Urinary bladder (tissue), 4 donors: ENCODE measurements around the gene SWT1. TPM values are rescaled to one million over a fixed set of nuclear protein-coding genes. Genes with fewer than 3 reads are reported as not detected.
A peak's percentile ranks its signal among the peaks of the same experiment; 100 is the strongest.
"Not testable (repeated sequence)": the region's sequence is repeated elsewhere in the genome, so short reads cannot be mapped to it uniquely, and the experiment has no call there.

Experiments used
- DNase-seq: peaks from one replicate; pipeline ENCODE4 v3.0.0-alpha.2; 2015; ENCODE audit errors: extremely low spot score
- H3K27ac ChIP-seq: one replicate; pipeline ENCODE4 v1.5.1; 2013; ENCODE audit warnings: low read depth, mild to moderate bottlenecking, moderate library complexity
- H3K36me3 ChIP-seq: one replicate; pipeline ENCODE4 v1.6.1; 2013; ENCODE audit warnings: mild to moderate bottlenecking, moderate library complexity; ENCODE audit not compliant: insufficient read depth
- H3K4me1 ChIP-seq: one replicate; pipeline ENCODE4 v1.6.1; 2013; ENCODE audit warnings: mild to moderate bottlenecking, moderate library complexity; ENCODE audit not compliant: insufficient read depth
- H3K4me3 ChIP-seq: one replicate; pipeline ENCODE4 v1.5.1; 2013; ENCODE audit warnings: low read depth, low read length
- WGBS: extraction: QIAGEN DNeasy Blood & Tissue Kit; methylation state at CpG from one replicate; pipeline ENCODE4 v1.1.7; 2013; 5-methylcytosine and 5-hydroxymethylcytosine counted together
- polyA plus RNA-seq: library from polyadenylated mRNA; stranded (reverse); fragments of 200-250 nt; gene quantifications from one replicate; pipeline ENCODE4 v1.2.3, GENCODE V29; 2013
- total RNA-seq: library from RNA; depleted of rRNA; stranded (reverse); fragments of >200 nt; gene quantifications from one replicate; pipeline ENCODE4 v1.2.3, GENCODE V29; 2014
- donor health status: healthy with polysubstance abuse.
- donor health status: healthy.

Gene SWT1
- total and polyA plus RNA-seq, 2 donors = 3.9 to 24.6 TPM

DNA sequence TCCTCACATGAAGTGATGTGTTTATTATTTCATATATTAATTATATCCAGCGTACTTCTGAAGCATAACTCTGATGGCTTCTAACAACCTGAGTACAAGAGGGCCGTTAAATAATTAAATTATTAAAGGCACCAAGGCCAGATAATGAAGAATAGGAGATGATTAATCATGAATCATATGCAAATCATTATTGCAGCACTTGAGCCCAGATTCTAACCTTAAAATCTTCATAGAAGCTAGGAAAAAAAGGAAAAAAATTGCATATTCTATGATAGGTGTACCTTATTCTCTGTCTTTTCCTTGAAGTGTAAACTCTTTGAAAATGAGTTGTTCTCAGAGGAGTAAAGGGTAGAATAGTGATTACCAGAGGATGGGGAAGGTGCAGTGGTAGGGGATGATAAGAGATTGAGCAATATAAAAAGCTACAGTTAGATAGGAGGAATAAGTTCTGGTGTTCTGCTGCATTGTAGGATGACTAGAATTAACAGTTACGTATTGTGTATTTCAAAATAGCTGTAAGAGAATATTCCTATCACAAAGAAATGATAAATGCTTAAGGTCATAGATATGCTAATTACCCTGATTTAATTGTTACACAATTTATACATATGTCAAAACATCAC, 51.1 kb downstream of the SWT1 start:
- Histone ChIP-seq H3K4me3 (no peak overlapping the region), H3K36me3 (no peaks in the 10 kb centered on the region), H3K27ac (no peak overlapping the region), H3K4me1 (no peaks in the 10 kb centered on the region)
- 95% methylated on average over 3 of the region's 3 CpGs for WGBS
- DNase-seq = no peak

DNA sequence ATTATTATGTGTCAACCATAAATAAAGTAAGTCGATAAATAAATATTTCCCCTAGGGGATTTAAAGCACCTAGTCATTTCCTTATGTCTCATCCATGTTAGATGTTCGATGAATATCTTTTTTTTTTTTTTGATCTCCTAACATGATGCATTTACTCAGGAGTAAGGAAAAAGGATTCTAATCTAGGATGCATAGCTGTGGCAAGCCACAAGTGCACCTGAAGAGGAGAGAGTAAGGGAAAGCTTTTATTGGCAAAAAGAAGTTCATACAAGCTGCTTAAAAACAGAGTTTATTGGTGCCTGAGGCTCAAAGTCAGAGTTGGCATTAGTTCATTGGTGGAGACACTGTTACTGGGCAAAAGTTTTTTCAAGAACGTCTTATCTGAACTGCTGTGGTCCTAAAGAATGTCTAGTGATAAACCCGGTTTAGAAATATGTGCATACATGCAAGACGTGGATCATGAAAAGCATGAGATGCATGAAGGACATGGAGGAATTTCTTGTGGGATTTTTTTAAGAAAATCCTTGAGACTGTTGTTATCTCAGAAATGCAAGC, 51.7 kb downstream of the SWT1 start:
- H3K4me1 ChIP-seq = no peaks in the 10 kb centered on the region
- no peak overlapping the region for H3K27ac ChIP-seq
- no peak overlapping the region for H3K4me3 ChIP-seq
- no peaks in the 10 kb centered on the region for H3K36me3 ChIP-seq
- 69% methylated on average over 5 of the region's 5 CpGs for WGBS
- no peak for DNase-seq

DNA sequence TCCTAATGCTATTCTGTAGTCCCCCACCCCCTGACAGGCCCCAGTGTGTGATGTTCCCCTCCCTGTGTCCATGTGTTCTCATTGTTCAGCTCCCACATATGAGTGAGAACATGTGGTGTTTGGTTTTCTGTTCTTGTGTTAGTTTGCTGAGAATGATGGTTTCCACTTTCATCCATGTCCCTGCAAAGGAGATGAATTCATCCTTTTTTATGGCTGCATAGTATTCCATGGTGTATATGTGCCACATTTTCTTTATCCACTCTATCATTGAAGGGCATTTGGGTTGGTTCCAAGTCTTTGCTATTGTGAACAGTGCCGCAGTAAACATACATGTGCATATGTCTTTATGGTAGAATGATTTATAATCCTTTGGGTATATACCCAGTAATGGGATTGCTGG, 52.4 kb downstream of the SWT1 start:
- H3K36me3 ChIP-seq, DNase-seq, H3K4me1 ChIP-seq, H3K27ac ChIP-seq, H3K4me3 ChIP-seq: not testable (repeated sequence)
- 96% methylated on average over 1 of the region's 1 CpG for WGBS

DNA sequence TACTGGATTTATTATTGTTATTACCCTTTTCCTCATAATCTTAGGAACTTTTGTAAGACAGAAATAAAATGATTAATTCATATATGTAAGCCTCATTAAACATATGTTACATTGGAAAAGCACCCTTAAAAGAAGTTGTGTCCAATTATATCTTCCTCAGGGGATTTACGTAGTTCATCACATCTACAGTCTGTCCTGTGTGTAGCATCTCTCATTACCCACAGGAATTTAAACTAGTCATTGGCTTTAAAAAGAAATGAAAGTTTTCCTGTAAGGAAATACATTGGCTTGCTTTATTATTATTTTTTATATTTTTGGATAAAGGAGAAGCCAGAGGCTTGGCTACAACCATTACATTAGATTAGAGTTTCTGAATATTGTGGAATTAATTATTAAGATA, 56.1 kb downstream of the SWT1 start:
- no peaks in the 10 kb centered on the region for H3K4me1 ChIP-seq
- H3K36me3 ChIP-seq = no peaks in the 10 kb centered on the region
- whole genome bisulfite sequencing = 78% methylated on average over 1 of the region's 1 CpG
- no peak for DNase-seq
- no peak overlapping the region for H3K27ac ChIP-seq
- no peak overlapping the region for H3K4me3 ChIP-seq

DNA sequence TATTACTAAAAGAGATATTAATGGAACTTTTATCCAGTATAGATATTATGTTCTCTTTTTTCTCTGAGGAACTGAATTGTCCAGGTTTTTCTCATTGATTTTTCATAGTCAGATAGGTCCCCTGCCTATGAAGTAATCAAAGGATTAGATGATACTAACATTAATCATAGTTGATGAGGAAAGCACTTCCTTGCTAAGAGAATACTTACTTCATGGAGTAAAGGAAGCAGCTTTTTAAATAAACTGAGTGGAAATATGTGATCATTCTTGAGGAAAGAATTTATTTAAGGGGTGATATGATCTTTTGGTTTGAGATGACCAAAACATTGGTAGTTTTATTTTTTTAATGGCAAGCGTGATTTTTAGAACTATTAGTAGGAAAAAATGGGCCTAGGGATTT, 58.9 kb downstream of the SWT1 start:
- Histone ChIP-seq H3K36me3 (no peaks in the 10 kb centered on the region), H3K4me3 (no peak overlapping the region), H3K4me1 (no peaks in the 10 kb centered on the region), H3K27ac (no peak overlapping the region)
- WGBS = 88% methylated on average over 1 of the region's 1 CpG
- DNase-seq = no peak

DNA sequence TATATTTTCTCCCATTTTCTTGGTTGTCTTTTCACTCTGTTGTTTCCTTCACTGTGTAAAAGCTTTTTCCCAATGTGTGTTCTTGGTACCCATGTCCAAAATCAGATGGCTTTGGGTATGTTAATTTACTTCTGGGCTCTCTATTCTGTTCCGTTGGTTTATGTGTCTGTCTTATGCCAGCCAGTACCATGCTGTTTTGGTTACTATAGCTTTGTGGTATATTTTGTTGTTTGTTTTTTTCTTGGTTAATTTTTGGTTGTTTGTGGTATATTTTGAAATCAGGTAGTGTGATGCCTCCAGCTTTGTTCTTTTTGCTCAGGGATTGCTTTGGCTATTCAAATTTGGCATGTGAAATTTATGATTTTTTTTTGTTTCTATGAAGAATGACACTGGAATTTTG, 67.2 kb downstream of the SWT1 start:
- H3K4me3 ChIP-seq = no peak overlapping the region
- no peak overlapping the region for H3K27ac ChIP-seq
- DNase-seq = no peak
- no peaks in the 10 kb centered on the region for H3K4me1 ChIP-seq
- 97% methylated on average over 1 of the region's 1 CpG for WGBS
- H3K36me3 ChIP-seq = peaks cover 8% of the 10 kb centered on the region

DNA sequence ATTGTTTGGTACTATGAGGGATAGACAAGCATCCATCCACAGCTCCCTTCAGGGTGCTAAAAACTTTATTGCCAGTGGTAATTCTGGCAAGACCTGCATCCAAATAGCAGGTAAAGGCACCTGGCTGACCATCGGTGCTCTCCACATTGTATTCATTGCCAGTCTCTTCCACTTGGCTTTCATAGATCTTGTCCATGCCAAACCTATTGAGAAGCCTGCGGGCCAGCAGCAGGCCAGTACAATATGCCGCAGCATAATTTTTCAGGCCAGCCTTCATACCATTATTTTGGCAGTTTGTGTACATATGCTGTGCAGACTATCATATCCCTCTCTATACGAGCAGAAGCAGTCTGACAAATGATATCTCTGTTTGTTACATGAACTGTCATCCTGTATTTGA, 70.2 kb downstream of the SWT1 start:
- H3K36me3 ChIP-seq = peaks cover 9% of the 10 kb centered on the region
- DNase-seq = no peak
- WGBS = 78% methylated on average over 4 of the region's 4 CpGs
- H3K27ac ChIP-seq = no peak overlapping the region
- H3K4me3 ChIP-seq = no peak overlapping the region
- no peaks in the 10 kb centered on the region for H3K4me1 ChIP-seq

DNA sequence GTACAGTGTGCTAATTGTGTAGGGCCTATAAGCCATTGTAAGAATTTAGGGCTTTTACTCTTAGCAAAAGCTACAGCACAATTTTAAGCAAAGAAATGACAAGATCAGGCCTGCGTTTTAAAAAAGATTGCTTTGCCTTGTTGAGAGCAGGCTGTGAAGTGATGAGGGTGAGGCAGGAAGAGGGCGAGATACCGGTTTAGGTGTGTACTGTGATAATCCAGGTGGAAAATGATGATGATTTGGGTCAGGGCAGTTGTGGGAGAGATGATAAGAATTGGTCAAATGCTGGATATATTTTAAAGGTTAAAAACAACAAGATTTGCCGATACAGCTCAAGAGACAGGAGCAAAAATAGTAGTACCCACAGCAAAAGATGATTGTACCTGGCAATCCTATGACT, 72.0 kb downstream of the SWT1 start:
- H3K4me3 ChIP-seq = no peak overlapping the region
- no peak for DNase-seq
- H3K36me3 ChIP-seq = peaks cover 2% of the 10 kb centered on the region
- H3K27ac ChIP-seq = no peak overlapping the region
- H3K4me1 ChIP-seq = no peaks in the 10 kb centered on the region
- 92% methylated on average over 4 of the region's 4 CpGs for WGBS

DNA sequence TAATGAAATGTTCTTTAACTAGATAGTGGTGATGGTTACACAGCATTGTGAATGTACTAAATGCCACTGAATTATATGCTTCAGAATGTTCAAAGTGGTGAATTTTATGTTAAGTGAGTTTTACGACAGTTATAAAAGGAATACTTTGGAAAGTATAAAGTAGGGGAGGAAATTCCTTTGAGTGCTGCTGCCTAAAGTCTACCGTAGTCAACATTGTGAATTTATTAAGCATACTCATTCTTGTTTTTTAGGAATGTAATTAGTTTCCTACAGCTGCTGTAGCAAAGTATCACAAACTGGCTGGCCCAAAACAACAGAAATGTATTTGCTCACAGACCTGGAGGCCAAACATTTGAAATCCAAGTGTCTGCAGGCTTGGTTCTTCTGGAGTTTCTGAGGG, 73.0 kb downstream of the SWT1 start:
- WGBS = 55% methylated on average over 2 of the region's 2 CpGs
- H3K36me3 ChIP-seq = peaks cover 2% of the 10 kb centered on the region
- no peak overlapping the region for H3K4me3 ChIP-seq
- H3K4me1 ChIP-seq = no peaks in the 10 kb centered on the region
- peak; percentile 5 for DNase-seq
- no peak overlapping the region for H3K27ac ChIP-seq

DNA sequence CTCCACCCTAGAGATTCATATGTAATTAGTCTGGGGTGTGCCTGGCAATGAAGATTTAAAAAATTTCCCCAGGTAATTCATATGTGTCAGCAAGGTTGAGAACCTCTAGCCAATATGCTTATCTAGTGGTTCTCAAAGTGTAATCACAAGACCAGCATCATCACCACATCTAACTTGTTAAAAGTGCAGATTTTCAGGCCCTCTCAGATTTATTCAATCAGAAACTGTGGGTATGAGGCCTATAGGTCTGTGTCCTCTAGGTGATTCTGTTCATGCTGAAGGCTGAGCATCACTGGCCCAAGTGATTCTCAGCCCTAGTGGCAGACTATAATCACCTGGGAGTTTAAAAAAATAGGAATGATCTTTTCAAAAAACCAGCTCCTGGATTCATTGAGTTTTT, 75.9 kb downstream of the SWT1 start:
- Histone ChIP-seq H3K4me3 (no peak overlapping the region), H3K36me3 (peaks cover 2% of the 10 kb centered on the region), H3K27ac (no peak overlapping the region), H3K4me1 (no peaks in the 10 kb centered on the region)
- DNase-seq = no peak

DNA sequence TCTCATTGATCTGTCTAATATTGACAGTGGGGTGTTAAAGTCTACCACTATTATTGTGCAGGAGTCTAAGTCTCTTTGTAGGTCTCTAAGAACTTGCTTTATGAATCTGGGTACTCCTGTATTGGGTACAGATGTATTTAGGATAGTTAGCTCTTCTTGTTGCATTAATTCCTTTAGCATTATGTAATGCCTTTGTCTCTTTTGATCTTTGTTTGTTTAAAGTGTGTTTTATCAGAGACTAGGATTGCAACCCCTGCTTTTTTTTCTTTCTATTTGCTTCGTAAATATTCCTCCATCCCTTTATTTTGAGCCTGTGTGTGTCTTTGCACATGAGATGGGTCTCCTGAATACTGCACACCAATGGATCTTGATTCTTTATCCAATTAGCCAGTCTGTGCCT, 77.2 kb downstream of the SWT1 start:
- not testable (repeated sequence) for H3K27ac ChIP-seq, DNase-seq, H3K4me1 ChIP-seq, H3K36me3 ChIP-seq, H3K4me3 ChIP-seq
- 87% methylated on average over 1 of the region's 1 CpG for whole genome bisulfite sequencing

DNA sequence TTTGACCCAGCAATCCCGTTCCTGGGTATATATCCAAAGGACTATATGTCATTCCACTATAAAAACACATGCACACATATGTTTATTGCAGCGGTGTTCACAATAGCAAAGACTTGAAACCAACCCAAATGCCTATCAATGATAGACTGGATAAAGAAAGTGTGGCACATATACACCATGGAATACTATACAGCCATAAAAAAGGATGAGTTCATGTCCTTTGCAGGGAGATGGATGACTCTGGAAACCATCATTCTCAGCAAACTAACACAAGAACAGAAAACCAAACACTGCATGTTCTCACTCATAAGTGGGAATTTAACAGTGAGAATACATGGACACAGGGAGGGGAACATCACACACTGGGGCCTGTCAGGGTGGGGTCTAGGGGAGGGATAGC, 80.2 kb downstream of the SWT1 start:
- not testable (repeated sequence) for DNase-seq, H3K4me1 ChIP-seq, H3K4me3 ChIP-seq, H3K27ac ChIP-seq, H3K36me3 ChIP-seq
- 97% methylated on average over 2 of the region's 2 CpGs for WGBS

DNA sequence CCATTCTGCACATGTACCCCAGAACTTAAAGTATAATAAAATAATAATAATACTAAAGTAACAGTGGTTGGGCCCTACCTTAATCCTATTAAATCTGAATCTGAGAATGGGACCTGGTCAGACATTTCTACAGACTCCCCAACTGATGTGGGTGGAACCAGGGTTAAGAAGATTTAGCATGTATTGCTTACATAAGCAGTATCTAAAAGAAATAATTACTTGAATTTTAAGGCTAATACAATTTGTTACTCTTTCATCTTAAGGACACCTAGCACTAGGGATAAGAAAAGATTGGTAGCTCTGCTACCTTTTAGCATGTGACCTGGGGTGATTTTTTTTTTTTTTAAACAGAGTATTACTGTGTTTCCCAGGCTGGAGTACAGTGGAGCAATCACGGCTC, 80.7 kb downstream of the SWT1 start:
- WGBS = 93% methylated on average over 1 of the region's 1 CpG
- Histone ChIP-seq H3K4me1 (no peaks in the 10 kb centered on the region), H3K27ac (no peak overlapping the region), H3K36me3 (no peaks in the 10 kb centered on the region), H3K4me3 (no peak overlapping the region)
- no peak for DNase-seq

DNA sequence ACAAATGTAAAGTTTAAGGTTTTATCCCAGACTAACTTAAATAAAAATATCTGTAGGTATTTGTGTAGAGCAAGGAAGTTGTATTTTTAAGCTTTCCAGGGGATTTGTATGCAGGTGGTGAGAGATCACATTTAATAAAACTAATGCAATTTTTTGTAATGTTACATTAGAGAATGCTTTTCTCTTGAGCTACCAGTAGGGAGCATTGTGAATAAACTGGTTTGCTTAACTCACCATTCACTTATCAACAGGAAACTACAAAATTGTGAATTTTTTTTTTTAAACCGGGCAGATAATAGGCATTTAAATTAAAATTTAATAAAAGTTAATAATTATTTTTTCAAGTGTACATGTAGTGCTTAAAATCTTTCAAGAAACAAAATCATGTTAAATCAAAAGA, 81.5 kb downstream of the SWT1 start:
- 65% methylated on average over 1 of the region's 1 CpG for WGBS
- no peak for DNase-seq
- no peak overlapping the region for H3K27ac ChIP-seq
- no peaks in the 10 kb centered on the region for H3K4me1 ChIP-seq
- no peaks in the 10 kb centered on the region for H3K36me3 ChIP-seq
- H3K4me3 ChIP-seq = no peak overlapping the region

DNA sequence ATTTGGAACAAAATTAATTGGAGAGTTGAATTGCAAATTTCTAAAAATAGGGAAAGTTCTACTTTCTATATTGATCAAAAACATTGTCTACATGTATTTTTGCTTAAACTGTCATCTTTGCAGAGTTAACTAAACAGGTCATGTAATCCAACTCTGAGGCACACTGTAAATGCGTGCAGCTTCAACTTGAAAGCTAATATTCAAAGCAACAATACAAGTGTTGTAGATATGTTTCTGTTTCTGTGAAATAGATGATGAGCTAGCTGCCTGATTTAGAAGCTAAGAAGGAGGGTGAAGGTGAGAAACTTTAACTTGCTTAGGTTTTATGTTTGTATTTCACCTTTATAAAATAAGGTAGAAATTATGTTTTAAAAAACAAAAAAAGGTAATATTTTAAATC, 82.9 kb downstream of the SWT1 start:
- 66% methylated on average over 1 of the region's 1 CpG for WGBS

More for the DNA sequence above, 82.9 kb downstream of the SWT1 start:
- H3K4me3 ChIP-seq = no peak overlapping the region
- no peaks in the 10 kb centered on the region for H3K4me1 ChIP-seq
- H3K36me3 ChIP-seq = no peaks in the 10 kb centered on the region
- no peak overlapping the region for H3K27ac ChIP-seq
- DNase-seq = no peak
